GM11168 (cell line): ENCODE data around the gene ADGRV1.
"Not testable (repeated sequence)": the region's sequence is repeated elsewhere in the genome, so short reads cannot be mapped to it uniquely, and the experiment has no call there.

Source experiments
- in situ Hi-C: fragments of 300-500 bp; cut with MboI; formaldehyde crosslinking; loops from one replicate; pipeline ENCODE4 v1.12.0; 2022; ENCODE audit warnings: low sequenced_read_pairs; ENCODE audit not compliant: unreplicated experiment

ADGRV1 gene

GRCh38 chr5:90962481-90962880 is 403.9 kb downstream of the ADGRV1 start:
- in situ Hi-C loops: no loop called here

DNA sequence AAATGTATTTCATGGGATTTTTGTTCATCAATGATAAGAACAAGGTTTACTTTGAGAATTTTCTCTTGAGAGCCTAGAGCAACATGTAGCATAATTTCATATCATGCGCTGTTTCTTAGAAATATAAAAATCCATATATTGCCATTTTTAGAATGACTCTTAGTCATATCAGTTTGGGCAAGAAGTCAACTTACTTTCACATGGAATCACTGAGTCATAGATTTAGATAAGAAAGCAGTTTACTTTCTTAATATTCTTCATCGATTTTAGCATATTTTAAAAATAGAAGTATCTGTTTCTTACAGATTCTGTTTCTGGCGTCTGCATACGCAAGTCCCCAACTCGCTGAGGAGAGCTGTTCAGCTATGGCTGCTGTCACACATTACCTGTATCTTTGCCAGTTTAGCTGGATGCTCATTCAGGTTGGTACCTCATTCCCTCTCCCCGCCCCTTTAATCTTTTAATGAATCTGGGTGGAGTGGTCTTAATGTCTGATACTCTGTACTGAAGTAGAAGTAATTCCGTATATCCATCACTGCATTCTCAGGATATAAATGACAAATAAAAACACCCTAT is 406.6 kb downstream of the ADGRV1 start:
- in situ Hi-C loops: no loop called here

DNA sequence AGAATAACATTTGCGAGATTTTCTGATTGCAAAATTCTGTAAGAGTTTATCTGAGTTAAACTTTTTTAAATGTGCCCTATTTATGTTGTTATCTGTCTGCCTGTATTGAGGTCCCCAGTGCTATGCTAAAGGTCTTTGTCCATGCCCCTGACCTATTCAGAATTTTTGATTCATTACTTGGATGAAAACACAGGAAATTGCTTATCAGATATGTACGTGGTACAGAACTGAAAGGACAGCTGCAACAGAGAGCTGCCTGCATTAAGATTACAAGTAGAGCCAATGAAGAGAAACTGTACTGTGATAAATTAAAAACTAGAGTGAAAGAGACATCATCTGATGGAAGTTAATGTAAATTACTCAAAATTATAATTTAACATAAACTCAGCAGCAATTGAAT is 408.8 kb downstream of the ADGRV1 start:
- in situ Hi-C loops: no loop called here

DNA sequence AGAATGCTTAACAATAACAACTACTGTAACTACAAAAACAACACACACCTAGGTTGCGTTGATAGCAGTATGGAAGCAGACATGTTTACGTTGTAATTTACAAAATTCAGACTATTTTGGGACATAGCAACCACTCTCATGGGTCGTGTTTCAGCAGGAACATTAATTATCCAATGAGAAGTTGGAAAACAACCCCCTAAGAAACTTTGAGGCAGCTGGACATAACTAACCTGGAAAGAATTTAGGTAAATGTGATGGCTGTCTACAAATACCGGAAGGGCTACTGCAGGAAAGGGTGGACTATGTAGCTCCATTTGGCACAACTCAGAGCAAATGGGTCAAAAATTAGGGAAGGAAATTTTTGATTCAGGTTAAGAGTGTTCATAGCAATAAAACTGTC is 409.3 kb downstream of the ADGRV1 start:
- in situ Hi-C loops: no loop called here

- in situ Hi-C loops: no loop called here
These were observed 409.7 kb downstream of the ADGRV1 start for GRCh38 chr5:90968319-90968718.

- in situ Hi-C loops: not testable (repeated sequence)
These were observed 411.3 kb downstream of the ADGRV1 start for GRCh38 chr5:90969945-90970344.

- in situ Hi-C loops: no loop called here
These were observed 422.6 kb downstream of the ADGRV1 start for GRCh38 chr5:90981177-90981576.

DNA sequence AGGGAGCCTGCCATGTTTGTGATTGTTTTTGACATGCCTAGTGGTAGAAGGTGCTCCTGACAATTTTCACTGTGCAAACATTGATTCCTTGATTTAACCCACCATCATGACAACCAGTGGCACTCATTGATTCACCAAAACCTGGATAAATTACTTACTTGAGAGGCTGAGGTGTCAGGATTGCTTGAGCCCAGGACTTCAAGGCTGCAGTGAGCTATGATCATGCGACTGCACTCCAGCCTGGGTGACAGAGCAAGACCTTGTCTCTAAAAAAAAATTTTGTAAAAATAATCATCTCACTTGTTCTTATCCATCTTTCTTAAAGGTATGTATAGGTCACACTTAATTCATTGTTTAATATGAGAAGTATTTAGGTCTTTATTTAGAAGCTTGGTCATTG is 423.2 kb downstream of the ADGRV1 start:
- in situ Hi-C loops: no loop called here

GRCh38 chr5:90982576-90982975 is 424.0 kb downstream of the ADGRV1 start:
- in situ Hi-C loops: no loop called here

GRCh38 chr5:90983148-90983547 is 424.6 kb downstream of the ADGRV1 start:
- in situ Hi-C loops: no loop called here

DNA sequence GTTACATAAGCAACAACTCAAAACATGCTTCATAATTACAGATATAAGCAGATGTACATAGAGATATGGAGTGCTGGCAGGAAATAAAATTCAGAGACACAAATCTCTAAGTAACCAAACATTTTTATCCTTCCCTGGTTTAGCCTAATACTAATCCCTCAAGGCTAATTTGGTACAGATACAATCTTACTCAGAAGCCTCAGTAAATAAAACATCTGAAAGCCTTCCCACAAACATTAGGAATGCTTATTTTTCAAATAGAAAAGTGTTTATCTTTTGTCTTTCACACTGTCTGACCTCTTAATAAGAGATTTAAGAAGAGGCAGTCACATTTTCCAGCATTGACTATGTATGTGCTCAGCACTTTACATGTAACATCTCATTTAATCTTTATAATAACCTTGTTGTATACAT is 425.1 kb downstream of the ADGRV1 start:
- in situ Hi-C loops: no loop called here

- in situ Hi-C loops: no loop called here
These were observed 426.7 kb downstream of the ADGRV1 start for GRCh38 chr5:90985341-90985740.

GRCh38 chr5:90987726-90988125 is 429.1 kb downstream of the ADGRV1 start:
- in situ Hi-C loops: no loop called here

GRCh38 chr5:90991201-90991600 is 432.6 kb downstream of the ADGRV1 start:
- in situ Hi-C loops: no loop called here

- in situ Hi-C loops: no loop called here
These were observed 436.2 kb downstream of the ADGRV1 start for GRCh38 chr5:90994796-90995195.

DNA sequence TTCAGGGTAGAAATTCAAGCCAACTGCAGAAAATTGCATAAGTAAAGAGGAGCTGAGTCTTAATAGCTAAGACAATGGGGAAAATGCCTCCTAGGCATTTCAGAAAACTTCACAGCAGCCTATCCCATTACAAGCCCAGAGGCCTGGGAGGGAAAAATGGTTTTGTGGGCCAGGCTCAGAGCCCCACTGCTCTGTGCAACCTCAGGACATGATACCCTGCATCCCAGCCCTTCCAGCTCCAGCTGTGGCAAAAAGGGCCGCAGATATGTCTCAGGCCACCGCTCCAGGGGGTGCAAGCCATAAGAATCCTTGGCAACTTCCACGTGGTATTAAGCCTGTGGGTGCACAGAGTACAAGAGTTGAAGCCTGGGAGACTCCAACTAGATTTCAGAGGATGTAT is 437.5 kb downstream of the ADGRV1 start:
- in situ Hi-C loops: no loop called here

GRCh38 chr5:90997082-90997481 is 438.5 kb downstream of the ADGRV1 start:
- in situ Hi-C loops: no loop called here

DNA sequence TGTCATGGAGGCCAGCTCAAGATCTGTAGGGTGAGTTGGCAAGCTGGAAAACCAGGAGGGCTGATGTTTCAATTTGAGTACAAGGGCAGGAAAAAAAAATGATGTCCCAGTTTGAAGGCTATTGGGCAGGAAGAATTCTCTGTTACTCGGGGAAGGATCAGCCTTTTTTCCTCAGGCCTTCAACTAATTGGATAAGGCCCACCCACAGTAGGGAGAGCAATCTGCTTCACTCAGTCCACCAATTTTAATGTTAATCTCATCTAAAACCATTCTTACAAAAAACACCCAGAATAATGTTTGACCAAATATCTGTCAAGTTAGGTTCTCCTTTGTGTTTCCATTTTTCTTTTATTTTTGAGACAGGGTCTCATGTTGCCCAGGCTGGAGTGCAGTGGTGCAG is 442.1 kb downstream of the ADGRV1 start:
- in situ Hi-C loops: no loop called here

DNA sequence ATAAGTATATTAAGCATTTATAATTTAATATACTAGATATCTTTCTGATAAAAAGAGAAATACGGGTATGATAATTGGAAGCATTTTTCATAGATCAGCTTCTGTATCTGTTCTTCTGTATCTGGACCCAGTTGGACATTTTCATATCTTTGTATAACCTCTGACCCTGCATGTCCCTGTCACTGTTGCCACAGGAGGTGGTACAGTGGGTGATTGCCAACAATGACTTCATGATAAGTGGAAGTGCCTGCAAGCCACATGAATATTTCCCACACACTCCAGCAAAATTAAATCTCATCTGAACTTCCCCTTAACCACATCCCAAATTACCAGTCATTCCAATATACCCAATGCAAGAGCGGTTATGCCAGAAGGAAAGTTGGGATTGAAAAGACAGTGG is 448.1 kb downstream of the ADGRV1 start:
- in situ Hi-C loops: no loop called here

DNA sequence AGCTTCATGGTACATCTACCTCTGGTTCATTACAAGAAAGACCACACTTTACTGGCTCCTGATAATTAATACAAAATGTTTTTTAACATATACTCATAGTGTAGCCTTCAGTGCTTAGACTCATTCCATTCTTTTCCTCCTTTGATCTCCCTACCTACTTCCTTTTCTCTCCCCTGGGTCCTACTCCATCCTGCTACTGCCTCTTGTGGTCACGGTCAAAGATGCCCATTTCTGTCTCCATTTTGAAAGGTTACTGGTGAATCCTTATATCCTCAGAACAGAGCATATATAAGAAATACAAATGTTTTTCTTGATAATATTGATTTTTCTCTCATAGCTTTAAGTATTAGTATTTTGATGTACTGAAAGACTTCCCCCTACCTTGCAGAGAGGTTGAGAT is 448.7 kb downstream of the ADGRV1 start:
- in situ Hi-C loops: no loop called here

DNA sequence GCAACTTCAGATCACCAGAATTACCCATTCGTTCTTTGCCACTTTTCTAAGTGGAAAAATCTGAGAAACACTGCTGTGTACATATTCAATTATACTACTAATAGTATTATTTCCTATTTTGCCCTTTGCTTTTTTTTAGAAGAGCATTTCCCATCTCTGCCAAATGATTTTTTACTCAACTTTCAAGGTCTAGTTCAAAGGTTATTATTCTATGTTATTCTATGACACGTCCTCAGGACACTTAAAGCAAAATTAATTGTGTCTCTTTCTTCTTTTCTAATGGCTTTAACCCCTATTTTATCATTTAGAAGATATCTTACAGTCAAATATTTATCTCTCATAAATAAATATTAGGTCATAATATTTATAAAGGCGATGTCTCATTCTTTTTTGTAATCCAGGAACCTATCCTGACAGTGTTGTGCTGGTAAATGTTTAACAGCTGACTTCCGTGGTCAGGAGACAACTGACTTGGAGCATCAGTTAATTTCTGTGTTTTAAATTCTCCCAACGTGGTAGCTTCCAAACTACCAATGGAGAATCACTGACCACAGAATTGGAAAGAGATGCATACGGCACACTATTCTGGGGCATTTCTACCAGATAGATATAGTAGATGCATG is 449.3 kb downstream of the ADGRV1 start:
- in situ Hi-C loops: no loop called here

- in situ Hi-C loops: no loop called here
These were observed 451.5 kb downstream of the ADGRV1 start for GRCh38 chr5:91010090-91010489.
